GM21390 (cell line): ENCODE measurements around the gene RNF6.

Experiments used
- ATAC-seq: cut with Tn5 transposase; IDR thresholded peaks from one replicate; pipeline ENCODE4 v1.9.1; 2021; ENCODE audit not compliant: unreplicated experiment

The RNF6 gene

GRCh38 chr13:26227166-26227971 is 5.3 kb upstream of the RNF6 start:
- no peak for ATAC-seq

DNA sequence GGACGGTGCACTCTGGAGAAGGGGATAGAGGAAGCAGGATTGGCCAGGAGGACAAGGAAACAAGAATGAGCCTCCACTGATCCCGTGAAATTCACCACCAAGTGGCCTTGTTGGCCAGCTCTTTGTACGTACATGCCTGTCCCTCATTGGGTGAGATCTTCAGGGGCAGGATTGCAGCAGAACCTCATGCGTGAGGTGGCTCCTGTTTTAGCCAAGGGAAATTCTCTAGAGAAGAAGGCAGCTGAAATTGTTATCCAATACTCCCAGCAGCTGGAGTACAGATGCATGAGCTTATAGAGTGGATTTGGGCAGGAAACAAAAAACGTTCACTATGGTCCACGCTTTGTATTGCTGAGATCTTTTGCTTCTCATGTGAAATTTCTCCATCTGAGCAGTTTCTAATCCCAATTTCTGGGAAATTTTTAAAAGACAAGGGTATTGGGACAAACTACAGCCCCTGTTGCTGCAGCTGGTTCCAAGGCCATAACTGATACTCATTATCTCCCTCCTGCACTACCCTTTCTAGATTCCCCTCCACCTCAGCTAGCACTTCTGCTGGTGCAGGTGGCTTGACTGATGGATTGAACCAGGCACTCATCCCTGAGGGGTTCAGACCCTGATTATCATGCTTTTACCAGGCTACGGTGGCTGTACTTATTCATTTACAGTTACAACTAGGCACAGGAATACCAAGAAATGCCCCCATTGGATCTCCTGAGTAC is 3.9 kb upstream of the RNF6 start:
- no peak for ATAC-seq

GRCh38 chr13:26222520-26223046 is 469 bp upstream of the RNF6 start:
- peak; percentile 44 for ATAC-seq

DNA sequence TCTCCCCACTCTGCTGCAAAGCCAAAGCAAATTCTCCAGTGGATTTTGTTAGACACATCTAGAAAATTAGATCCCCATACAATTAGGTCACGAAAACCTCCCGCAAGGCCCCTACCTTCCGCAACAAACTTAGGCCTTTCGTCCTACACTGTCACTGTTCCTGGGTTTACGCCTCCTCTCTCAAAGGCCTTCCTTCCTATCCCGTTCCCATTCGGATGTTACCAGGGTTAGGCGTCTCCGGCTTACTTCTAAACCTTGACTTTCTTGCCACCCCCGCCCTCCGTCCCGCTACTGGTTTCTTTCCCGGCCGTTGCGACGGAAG is 754 bp downstream of the RNF6 start:
- ATAC-seq: peak; percentile 30

- no peak for ATAC-seq
These were observed 1.5 kb downstream of the RNF6 start for GRCh38 chr13:26220575-26220974.

GRCh38 chr13:26219726-26220125 is 2.4 kb downstream of the RNF6 start:
- ATAC-seq: no peak

GRCh38 chr13:26216042-26216441 is 6.1 kb downstream of the RNF6 start:
- no peak for ATAC-seq

- no peak for ATAC-seq
These were observed 8.1 kb downstream of the RNF6 start for GRCh38 chr13:26213982-26214381.

DNA sequence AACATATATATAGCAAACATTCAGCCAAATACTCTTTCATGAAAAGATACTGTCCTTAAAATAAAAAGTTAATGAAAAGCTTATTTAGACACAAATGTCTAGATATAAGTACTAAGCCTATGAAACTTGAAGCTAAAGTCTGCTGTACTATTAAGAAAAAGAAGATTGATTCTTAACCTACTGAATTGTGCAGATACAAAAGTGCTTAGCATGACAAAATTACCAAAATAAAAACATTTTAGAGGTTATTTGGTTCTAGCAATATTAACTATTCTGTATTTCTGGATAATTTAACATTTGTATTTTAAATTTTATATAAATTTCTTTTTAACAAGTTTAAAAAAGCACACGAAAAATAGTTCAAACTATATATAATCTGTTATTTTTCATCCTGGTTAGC is 8.8 kb downstream of the RNF6 start:
- no peak for ATAC-seq

DNA sequence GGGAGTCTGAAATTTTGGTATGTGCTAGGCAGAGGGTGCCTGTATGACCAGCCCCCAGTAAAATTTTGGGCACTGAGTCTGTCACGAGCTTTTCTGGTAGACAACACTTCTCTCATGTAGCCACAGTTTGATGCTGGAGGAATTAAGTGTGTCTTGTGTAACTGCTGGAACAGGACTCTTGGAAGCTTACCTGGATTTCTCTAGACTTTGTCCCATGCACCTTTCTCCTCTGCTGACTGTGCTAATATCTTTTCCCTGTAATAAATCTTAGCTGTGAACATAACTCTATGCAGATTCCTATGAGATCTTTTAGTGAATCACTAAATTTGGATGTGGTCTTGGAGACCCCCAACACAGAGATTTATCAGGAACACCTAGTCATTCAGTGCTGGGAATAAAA is 13.8 kb downstream of the RNF6 start:
- no peak for ATAC-seq

GRCh38 chr13:26202365-26202972 is 19.6 kb downstream of the RNF6 start:
- no peak for ATAC-seq

- no peak for ATAC-seq
These were observed 21.3 kb downstream of the RNF6 start for GRCh38 chr13:26200811-26201210.

- ATAC-seq: no peak
These were observed 24.0 kb downstream of the RNF6 start for GRCh38 chr13:26198116-26198515.

- ATAC-seq: no peak
These were observed 24.8 kb downstream of the RNF6 start for GRCh38 chr13:26197298-26197697.

GRCh38 chr13:26186995-26187394 is 35.1 kb downstream of the RNF6 start:
- no peak for ATAC-seq

DNA sequence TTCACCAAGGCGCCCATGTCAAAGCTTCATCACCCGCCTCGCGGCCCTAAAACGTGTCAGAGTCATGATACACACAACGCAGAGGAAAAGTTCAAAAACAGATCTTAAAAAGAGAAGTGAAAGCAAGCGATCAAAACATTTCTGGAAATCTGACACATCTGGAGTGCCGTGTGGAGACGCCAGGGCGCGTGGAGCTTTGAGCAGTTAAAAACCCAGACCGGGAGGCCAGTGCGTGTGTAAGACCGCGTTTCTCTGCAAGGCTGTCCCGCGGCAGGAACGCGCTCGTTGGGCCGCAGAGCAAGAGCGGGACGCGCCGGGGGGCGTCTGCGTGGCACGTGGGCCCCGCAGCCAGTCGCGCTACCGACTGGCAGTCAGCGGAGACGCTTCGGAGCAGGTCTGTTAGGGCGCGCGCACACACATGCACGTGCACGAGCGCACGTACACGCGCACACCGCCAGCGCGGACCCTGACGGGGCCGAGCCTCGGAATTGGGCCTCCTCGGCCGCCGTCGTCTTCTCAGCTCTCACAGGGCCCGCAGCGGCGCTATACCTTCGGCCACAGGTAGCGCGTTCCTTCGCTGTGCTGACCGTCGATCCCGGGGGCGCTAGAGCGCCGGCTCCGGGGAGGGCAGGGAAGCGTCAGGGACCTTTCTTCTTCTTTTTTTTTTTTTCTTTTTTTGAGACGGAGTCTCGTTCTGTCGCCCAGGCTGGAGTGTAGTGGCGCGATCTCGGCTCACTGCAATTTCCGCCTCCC is 35.8 kb downstream of the RNF6 start:
- peak; percentile 84 for ATAC-seq

DNA sequence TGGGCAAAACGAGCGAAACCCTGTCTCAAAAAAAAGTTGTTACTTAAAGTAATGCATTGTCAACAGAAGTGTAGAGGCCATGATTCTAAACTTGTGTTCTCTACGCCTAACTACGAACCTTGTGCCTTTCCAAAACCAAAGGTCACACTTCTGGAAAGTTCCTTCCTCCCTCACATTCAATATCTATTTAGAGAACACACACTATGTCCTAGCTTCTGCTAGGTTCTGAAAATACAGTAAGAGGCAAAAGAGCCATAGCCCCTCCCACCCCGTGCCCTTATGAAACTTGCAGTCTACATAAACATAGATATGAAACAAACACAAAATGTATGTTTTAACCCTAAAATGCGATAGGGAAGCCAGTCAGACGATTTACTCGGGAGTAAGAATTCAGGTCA is 36.4 kb downstream of the RNF6 start:
- no peak for ATAC-seq

GRCh38 chr13:26184791-26185250 is 37.3 kb downstream of the RNF6 start:
- ATAC-seq: no peak

DNA sequence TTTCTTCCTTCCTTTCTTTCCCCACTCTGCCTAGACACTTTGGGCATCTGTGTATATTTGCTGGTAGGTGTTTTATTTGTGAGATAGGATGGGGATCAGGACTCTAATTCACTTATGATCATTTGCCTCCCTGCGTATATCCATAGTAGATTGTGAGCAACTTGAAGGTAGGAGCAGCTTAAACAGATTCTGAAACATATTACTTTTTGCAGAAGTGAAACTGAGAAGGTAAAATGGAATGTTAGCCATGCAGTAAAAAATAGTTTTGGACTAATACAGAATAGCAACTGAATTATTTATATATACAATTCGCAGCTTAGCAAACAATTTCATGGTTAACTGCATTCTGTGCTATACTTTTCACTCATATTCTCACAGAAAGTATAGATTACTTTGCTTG is 38.7 kb downstream of the RNF6 start:
- no peak for ATAC-seq

DNA sequence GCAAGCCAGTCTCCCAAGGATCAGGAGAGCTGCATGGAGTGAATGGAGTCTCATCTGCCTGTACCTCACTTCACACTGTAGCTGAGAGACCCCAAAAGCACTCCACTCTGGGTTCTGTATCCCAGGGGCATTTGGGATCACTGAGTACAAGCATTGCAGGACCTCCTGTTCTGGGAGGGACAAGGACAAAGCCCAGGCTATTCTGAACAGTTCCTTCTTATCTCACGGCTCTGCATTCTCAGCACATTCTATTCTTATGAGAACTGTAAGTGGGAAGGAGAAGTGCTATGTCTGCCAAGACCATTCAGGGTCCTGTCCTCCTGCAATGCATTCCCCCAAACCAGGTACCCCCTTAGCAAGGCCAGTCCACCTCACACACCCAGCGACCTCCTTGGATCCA is 42.8 kb downstream of the RNF6 start:
- no peak for ATAC-seq

GRCh38 chr13:26168835-26169234 is 53.3 kb downstream of the RNF6 start:
- ATAC-seq: no peak
